A549 (cell line): ENCODE data around the gene RSRC2. TPM values are rescaled to one million over a fixed set of nuclear protein-coding genes. Genes with fewer than 3 reads are reported as not detected.

Source experiments
- ATAC-seq, 2 experiments: fragments of 200-7000 bp in 1 of 2; fragments of >200 bp in 1 of 2; cut with Nextera tagmentation in 1 of 2; cut with Tn5 transposase in 1 of 2; 3 replicates each; pipeline versions ENCODE4 v1.8.0 to v1.9.1; 2018 to 2020; ENCODE audit warnings: mild to moderate bottlenecking in 1 of 2, moderate library complexity in 1 of 2
- CTCF ChIA-PET: fragments of 300-600 bp; sonication (Branson Sonifier 250); formaldehyde crosslinking; extraction: SDS; loops from one replicate; lab custom pipeline; 2021; ENCODE audit warnings: antibody characterized with exemption, inconsistent platforms; lab: Yijun Ruan, JAX
- POLR2A ChIA-PET: fragments of 350-600 bp; formaldehyde crosslinking; extraction: SDS; loops from one replicate; lab custom pipeline; 2021; ENCODE audit warnings: antibody characterized with exemption, inconsistent platforms; lab: Yijun Ruan, JAX
- DNase-seq, 2 experiments: peaks; one replicate each; pipeline versions ENCODE4 v3.0.0 to v3.0.0-alpha.2; 2011 to 2016; ENCODE audit warnings: low read depth in 1 of 2, low spot score in 1 of 2
- FAIRE-seq: peaks from 2 replicates; lab custom pipeline; 2011; peaks lifted over from hg19 to GRCh38; lab: Jason Lieb, UNC
- H3K27ac ChIP-seq, 2 experiments: fragments of >200 bp; sonication (Bioruptor Twin); formaldehyde crosslinking; 3 replicates each; pipeline ENCODE4 v1.5.1; 2016 to 2017
- H3K4me1 ChIP-seq: fragments of >200 bp; sonication (Bioruptor Twin); formaldehyde crosslinking; 3 replicates; pipeline ENCODE4 v1.6.1; 2016
- H3K4me2 ChIP-seq: fragments of >200 bp; sonication (Bioruptor Twin); formaldehyde crosslinking; 3 replicates; pipeline ENCODE4 v1.6.1; 2016
- H3K4me3 ChIP-seq: fragments of >200 bp; sonication (Bioruptor Twin); formaldehyde crosslinking; 3 replicates; pipeline ENCODE4 v1.5.1; 2016
- H3K9me3 ChIP-seq: fragments of >200 bp; sonication (Bioruptor Twin); formaldehyde crosslinking; 3 replicates; pipeline ENCODE4 v1.6.1; 2016
- CBX8 ChIP-seq: fragments of 200-600 bp; sonication (generic); IDR thresholded peaks from 2 replicates; pipeline ENCODE4 v1.6.1; 2016
- CEBPB ChIP-seq, 2 experiments: fragments of >200 bp in 1 of 2; sonication (Bioruptor Twin) in 1 of 2; formaldehyde crosslinking in 1 of 2; IDR thresholded peaks; 2 replicates each; pipeline ENCODE4 v1.6.1; 2012 to 2016
- EHF ChIP-seq: fragments of 250-450 bp; sonication (Bioruptor Pico); IDR thresholded peaks from 2 replicates; pipeline ENCODE4 v1.5.0; 2020; ENCODE audit warnings: mild to moderate bottlenecking
- FOSL2 ChIP-seq, 2 experiments: fragments of 450-650 bp in 1 of 2; fragments of >200 bp in 1 of 2; sonication (Bioruptor Twin) in 1 of 2; formaldehyde crosslinking; IDR thresholded peaks; 2 replicates each; pipeline versions ENCODE4 v1.5.0 to v1.6.1; 2016 to 2020; ENCODE audit warnings: mild to moderate bottlenecking in 1 of 2, moderate library complexity in 1 of 2
- HEYL ChIP-seq: fragments of 250-450 bp; sonication (Bioruptor Pico); IDR thresholded peaks from 2 replicates; pipeline ENCODE4 v1.8.0; 2021; ENCODE audit warnings: mild to moderate bottlenecking, moderate library complexity
- HMGXB4 ChIP-seq: fragments of 250-450 bp; sonication (Bioruptor Pico); IDR thresholded peaks from 2 replicates; pipeline ENCODE4 v1.5.0; 2021; ENCODE audit warnings: mild to moderate bottlenecking, moderate library complexity, borderline replicate concordance
- HOXA7 ChIP-seq: fragments of 250-450 bp; sonication (Bioruptor Pico); IDR thresholded peaks from 2 replicates; pipeline ENCODE4 v1.5.0; 2020; ENCODE audit warnings: mild to moderate bottlenecking, moderate library complexity
- JUNB ChIP-seq: fragments of >200 bp; sonication (Bioruptor Twin); formaldehyde crosslinking; IDR thresholded peaks from 2 replicates; pipeline ENCODE4 v1.6.1; 2016
- KDM5A ChIP-seq: fragments of 200-600 bp; sonication (generic); IDR thresholded peaks from 2 replicates; pipeline ENCODE4 v1.6.1; 2016; ENCODE audit warnings: antibody characterized with exemption, mild to moderate bottlenecking
- MAFK ChIP-seq: fragments of 450-650 bp; IDR thresholded peaks from 2 replicates; pipeline ENCODE4 v1.6.1; 2014; ENCODE audit not compliant: partially characterized antibody
- MYC ChIP-seq: IDR thresholded peaks from 2 replicates; pipeline ENCODE4 v1.6.1; 2012; ENCODE audit warnings: mild to moderate bottlenecking, inconsistent platforms, low read length, improper control_type of control experiment, borderline replicate concordance
- PBX3 ChIP-seq: IDR thresholded peaks from 2 replicates; pipeline ENCODE4 v1.6.1; 2012
- POLR2A ChIP-seq: IDR thresholded peaks from 2 replicates; pipeline ENCODE4 v1.6.1; 2012; ENCODE audit warnings: mild to moderate bottlenecking, low read length
- RAD21 ChIP-seq, 2 experiments: fragments of >200 bp in 1 of 2; sonication (Bioruptor Twin) in 1 of 2; formaldehyde crosslinking in 1 of 2; IDR thresholded peaks in 1 of 2; conservative IDR thresholded peaks in 1 of 2; 2 replicates in 1 of 2; 3 replicates in 1 of 2; pipeline ENCODE4 v1.6.1; 2012 to 2018; ENCODE audit warnings: inconsistent platforms in 1 of 2
- RARB ChIP-seq: fragments of 250-450 bp; sonication (Bioruptor Pico); IDR thresholded peaks from 2 replicates; pipeline ENCODE4 v1.8.0; 2021; ENCODE audit warnings: mild to moderate bottlenecking, moderate library complexity
- REST ChIP-seq: fragments of 200-600 bp; sonication (generic); IDR thresholded peaks from 2 replicates; pipeline ENCODE4 v1.6.1; 2016; ENCODE audit warnings: antibody characterized with exemption, mild to moderate bottlenecking, moderate library complexity
- RFX5 ChIP-seq: fragments of 450-650 bp; IDR thresholded peaks from 2 replicates; pipeline ENCODE4 v1.7.1; 2014; ENCODE audit warnings: antibody characterized with exemption, mild to moderate bottlenecking, moderate library complexity
- SMC3 ChIP-seq: fragments of >200 bp; sonication (Bioruptor Twin); formaldehyde crosslinking; IDR thresholded peaks from 3 replicates; pipeline ENCODE4 v1.6.1; 2018; ENCODE audit warnings: inconsistent platforms
- TFCP2L1 ChIP-seq: fragments of 250-450 bp; sonication (Bioruptor Pico); IDR thresholded peaks from 2 replicates; pipeline ENCODE4 v1.5.0; 2021; ENCODE audit warnings: mild to moderate bottlenecking
- TP53 ChIP-seq: fragments of 250-450 bp; sonication (Bioruptor Pico); IDR thresholded peaks from 2 replicates; pipeline ENCODE4 v1.5.0; 2021; ENCODE audit warnings: mild to moderate bottlenecking, moderate library complexity
- USF2 ChIP-seq: fragments of 450-650 bp; IDR thresholded peaks from 2 replicates; pipeline ENCODE4 v1.6.1; 2014; ENCODE audit warnings: antibody characterized with exemption
- WGBS: methylation state at CpG from one replicate; pipeline ENCODE4 v1.1.6; 2017; ENCODE audit errors: missing lambda C conversion rate; 5-methylcytosine and 5-hydroxymethylcytosine counted together
- polyA plus RNA-seq, 4 experiments: library from polyadenylated mRNA; depleted of rRNA in 3 of 4; stranded (reverse); fragments of >200 nt; fragmentation: RNase III in 1 of 4; extraction: RNeasy Plus Mini Kit Qiagen cat#74134 plus additional on column Dnase treatment in 1 of 4; gene quantifications; 2 replicates in 3 of 4; 3 replicates in 1 of 4; pipeline ENCODE4 v1.2.3, GENCODE V29; 2011 to 2017

RSRC2 gene
- polyA plus RNA-seq, 2 of the 4 experiments (the other 2 are of a cell fraction): 72.8 to 83.3 TPM

GRCh38 chr12:122508163-122508562 lies 18.6 kb downstream of the RSRC2 start:
- H3K4me2 ChIP-seq: no peak overlapping the region
- H3K4me1 ChIP-seq: no peaks in the 10 kb centered on the region
- FAIRE-seq: no peak
- 85% methylated on average over 5 of the region's 5 CpGs for WGBS
- DNase-seq: no peak
- no peak for TF ChIP-seq KDM5A
- no peak for TF ChIP-seq JUNB
- no peak for TF ChIP-seq TP53 (CRISPR knock-in tag)
- no peak for TF ChIP-seq RFX5
- TF ChIP-seq USF2: no peak
- no peak for TF ChIP-seq CBX8
- no peak for TF ChIP-seq FOSL2 (IDR thresholded peaks at IDR 0.05)
- TF ChIP-seq FOSL2 (CRISPR knock-in tag; IDR thresholded peaks at IDR 0.05): no peak
- TF ChIP-seq TFCP2L1 (CRISPR knock-in tag): no peak
- no peak for TF ChIP-seq HOXA7 (CRISPR knock-in tag)
- no peak for TF ChIP-seq PBX3
- no peak for TF ChIP-seq MAFK
- TF ChIP-seq SMC3: no peak
- TF ChIP-seq EHF (CRISPR knock-in tag): no peak
- TF ChIP-seq RARB (CRISPR knock-in tag): no peak
- no peak overlapping the region for H3K27ac ChIP-seq
- no peaks in the 10 kb centered on the region for H3K9me3 ChIP-seq
- no peak overlapping the region for H3K4me3 ChIP-seq
- ChIA-PET CTCF (interaction anchor here (1.6 kb wide), 2 partner anchors 12 to 16 kb away, joined by 5 read pairs; no protein-coding TSS in a partner anchor), POLR2A (interaction anchor here (0.7 to 0.9 kb wide), 2 partner anchors 10 to 19 kb away, joined by 3 read pairs; partner anchors contain the start of genes KNTC1 and RSRC2)
- ATAC-seq: no peak

- no peak for FAIRE-seq
- Histone ChIP-seq H3K9me3 (no peaks in the 10 kb centered on the region), H3K4me1 (peaks cover 3% of the 10 kb centered on the region; the same call in 2 of the 3 replicates), H3K27ac (no peak overlapping the region), H3K4me3 (no peak overlapping the region), H3K4me2 (no peak overlapping the region)
- ChIA-PET POLR2A (interaction anchor here (1.4 kb wide), 1 partner anchor 20 kb away, joined by 3 read pairs; the partner anchor contains the start of genes KNTC1 and RSRC2), CTCF (interaction anchor here (1.2 to 1.9 kb wide), 3 partner anchors 13 to 107 kb away, joined by 4 to 9 read pairs (median 5); no protein-coding TSS in a partner anchor)
- no peak for DNase-seq
- WGBS: 71% methylated on average over 5 of the region's 5 CpGs
- TF ChIP-seq MAFK (peak; percentile 64), POLR2A (no peak)
- no peak for ATAC-seq
Measured at GRCh38 chr12:122506393-122506938, 20.3 kb downstream of the RSRC2 start.

- ATAC-seq (no peak), FAIRE-seq (no peak), DNase-seq (no peak)
- no peak overlapping the region for H3K4me2 ChIP-seq
- no peak overlapping the region for H3K27ac ChIP-seq
- H3K4me1 ChIP-seq: peaks cover 6% of the 10 kb centered on the region; the same call in 2 of the 3 replicates
- POLR2A ChIA-PET: no interaction called here
- TF ChIP-seq USF2 (no peak), CEBPB (IDR thresholded peaks at IDR 0.05) (no peak), RAD21 (conservative IDR thresholded peaks at IDR 0.05 in 1 of 2, IDR thresholded peaks at IDR 0.05 in 1 of 2) (no peak), REST (no peak), MYC (no peak), HMGXB4 (CRISPR knock-in tag) (no peak), HEYL (CRISPR knock-in tag) (no peak)
- CTCF ChIA-PET: interaction anchor here (0.8 to 1.9 kb wide), 3 partner anchors 17 to 106 kb away, joined by 3 to 9 read pairs (median 4); no protein-coding TSS in a partner anchor
- 92% methylated on average over 11 of the region's 11 CpGs for WGBS
- H3K4me3 ChIP-seq: no peak overlapping the region
- H3K9me3 ChIP-seq: no peaks in the 10 kb centered on the region
Measured at GRCh38 chr12:122505419-122506051, 21.2 kb downstream of the RSRC2 start.
